Measurements from ENCODE around the gene PPIB. TPM values are rescaled to one million over a fixed set of nuclear protein-coding genes. Genes with fewer than 3 reads are reported as not detected.

The PPIB gene
- total and polyA plus RNA-seq, 8 donors: 116 to 582 (median 268) TPM

DNA sequence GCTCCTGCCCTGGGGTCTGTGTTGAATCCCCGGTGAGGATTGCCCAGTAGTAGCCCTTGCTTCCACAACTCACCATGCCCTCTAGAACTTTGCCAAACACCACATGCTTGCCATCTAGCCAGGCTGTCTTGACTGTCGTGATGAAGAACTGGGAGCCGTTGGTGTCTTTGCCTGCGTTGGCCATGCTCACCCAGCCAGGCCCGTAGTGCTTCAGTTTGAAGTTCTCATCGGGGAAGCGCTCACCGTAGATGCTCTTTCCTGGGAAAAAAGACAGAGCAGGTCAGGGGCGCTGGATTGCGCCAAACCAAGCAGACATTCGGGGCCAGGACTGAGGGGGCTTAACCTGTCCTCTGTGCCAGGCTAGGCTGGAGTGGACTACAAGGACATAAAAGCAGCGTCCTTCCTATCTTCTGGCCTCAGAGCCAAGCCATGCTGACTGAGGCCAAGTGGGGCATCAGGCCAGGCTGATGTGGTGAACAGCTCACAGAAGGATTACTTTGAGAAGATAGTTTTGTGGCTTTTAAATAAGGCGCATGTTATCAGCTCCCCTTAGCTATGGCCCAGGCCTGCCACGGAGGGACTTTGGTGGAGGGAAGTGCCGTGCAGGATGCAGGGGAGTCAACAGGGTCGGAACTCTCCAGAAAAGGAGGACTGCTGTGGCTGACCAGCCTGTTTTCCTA lies 6.0 kb downstream of the PPIB start:
- DNase-seq: no peak
- Histone ChIP-seq H3K36me3 (peaks cover 63 to 80% (median 78%) of the 10 kb centered on the region in 4 donors), H3K27me3 (peaks cover 0 to 16% (median 13%) of the 10 kb centered on the region in 3 donors), H3K4me3 (no peak overlapping the region), H3K27ac (no peak overlapping the region), H3K9me3 (no peaks in the 10 kb centered on the region), H3K4me1 (peaks cover 40 to 72% (median 62%) of the 10 kb centered on the region in 4 donors)
- TF ChIP-seq POLR2A (IDR thresholded peaks at IDR 0.05): no peak
- no peak for TF ChIP-seq POLR2AphosphoS5 (IDR thresholded peaks at IDR 0.05)
- no peak for TF ChIP-seq EP300 (IDR thresholded peaks at IDR 0.05)
- TF ChIP-seq, protein P1, sequence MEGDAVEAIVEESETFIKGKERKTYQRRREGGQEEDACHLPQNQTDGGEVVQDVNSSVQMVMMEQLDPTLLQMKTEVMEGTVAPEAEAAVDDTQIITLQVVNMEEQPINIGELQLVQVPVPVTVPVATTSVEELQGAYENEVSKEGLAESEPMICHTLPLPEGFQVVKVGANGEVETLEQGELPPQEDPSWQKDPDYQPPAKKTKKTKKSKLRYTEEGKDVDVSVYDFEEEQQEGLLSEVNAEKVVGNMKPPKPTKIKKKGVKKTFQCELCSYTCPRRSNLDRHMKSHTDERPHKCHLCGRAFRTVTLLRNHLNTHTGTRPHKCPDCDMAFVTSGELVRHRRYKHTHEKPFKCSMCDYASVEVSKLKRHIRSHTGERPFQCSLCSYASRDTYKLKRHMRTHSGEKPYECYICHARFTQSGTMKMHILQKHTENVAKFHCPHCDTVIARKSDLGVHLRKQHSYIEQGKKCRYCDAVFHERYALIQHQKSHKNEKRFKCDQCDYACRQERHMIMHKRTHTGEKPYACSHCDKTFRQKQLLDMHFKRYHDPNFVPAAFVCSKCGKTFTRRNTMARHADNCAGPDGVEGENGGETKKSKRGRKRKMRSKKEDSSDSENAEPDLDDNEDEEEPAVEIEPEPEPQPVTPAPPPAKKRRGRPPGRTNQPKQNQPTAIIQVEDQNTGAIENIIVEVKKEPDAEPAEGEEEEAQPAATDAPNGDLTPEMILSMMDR (IDR thresholded peaks at IDR 0.05): no peak
- intact Hi-C loops (cut with DNase I; ENCODE audit: low total_unique reads): loop anchor here (10.0 kb wide), 1 partner anchor 62 kb away; the partner anchor contains the start of genes CIAO2A and SNX1
- 78 to 89% (median 81%) methylated on average over 9 to 16 of the region's 16 CpGs for WGBS, 5 donors

DNA sequence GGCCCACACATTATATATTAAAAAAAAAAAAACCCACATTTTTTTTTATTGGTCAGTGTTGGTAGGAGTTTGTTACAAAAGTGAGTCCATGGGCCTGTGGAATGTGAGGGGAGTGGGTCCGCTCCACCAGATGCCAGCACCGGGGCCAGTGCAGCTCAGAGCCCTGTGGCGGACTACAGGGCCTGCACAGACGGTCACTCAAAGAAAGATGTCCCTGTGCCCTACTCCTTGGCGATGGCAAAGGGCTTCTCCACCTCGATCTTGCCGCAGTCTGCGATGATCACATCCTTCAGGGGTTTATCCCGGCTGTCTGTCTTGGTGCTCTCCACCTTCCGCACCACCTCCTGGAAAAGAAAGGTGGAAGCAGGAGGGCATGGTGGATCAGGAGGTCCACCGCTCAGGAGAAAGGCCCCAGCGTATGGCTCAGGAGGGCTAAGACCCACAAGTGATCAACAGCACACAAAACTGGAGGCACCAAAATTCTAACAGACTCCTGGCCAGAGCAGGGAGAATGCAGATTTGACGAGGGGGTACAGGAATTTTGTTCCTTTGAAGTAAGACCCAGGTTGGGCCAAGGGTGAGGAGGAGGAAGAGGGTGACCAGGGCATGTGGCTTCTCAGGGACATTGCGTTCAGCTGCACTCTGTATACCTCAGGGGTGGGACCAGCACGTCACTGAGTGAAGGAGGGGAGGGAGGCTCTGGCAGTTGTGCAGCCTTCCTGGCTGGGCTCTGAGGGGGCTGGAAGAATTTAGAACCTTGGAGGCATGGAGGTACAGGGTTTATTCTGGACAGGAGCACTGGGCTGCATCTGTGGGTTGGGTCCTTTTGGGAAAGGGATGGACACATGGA lies 6.8 kb downstream of the PPIB start:
- no peak overlapping the region for H3K27ac ChIP-seq
- no peak for DNase-seq
- 83 to 89% (median 85%) methylated on average over 15 of the region's 15 CpGs for WGBS, 5 donors
- H3K4me3 ChIP-seq: no peak overlapping the region
- H3K4me1 ChIP-seq: peaks cover 40 to 72% (median 62%) of the 10 kb centered on the region in 4 donors
- H3K36me3 ChIP-seq: peaks cover 59 to 73% (median 72%) of the 10 kb centered on the region in 4 donors
- no peaks in the 10 kb centered on the region for H3K9me3 ChIP-seq
- TF ChIP-seq POLR2AphosphoS5 (IDR thresholded peaks at IDR 0.05): no peak
- TF ChIP-seq, protein P1 (IDR thresholded peaks at IDR 0.05): no peak
- TF ChIP-seq POLR2A (IDR thresholded peaks at IDR 0.05): no peak
- TF ChIP-seq EP300 (IDR thresholded peaks at IDR 0.05): no peak
- intact Hi-C loops (cut with DNase I; ENCODE audit: low total_unique reads): loop anchor here (10.0 kb wide), 1 partner anchor 61 kb away; the partner anchor contains the start of genes CIAO2A and SNX1
- peaks cover 0 to 24% (median 20%) of the 10 kb centered on the region in 3 donors for H3K27me3 ChIP-seq

DNA sequence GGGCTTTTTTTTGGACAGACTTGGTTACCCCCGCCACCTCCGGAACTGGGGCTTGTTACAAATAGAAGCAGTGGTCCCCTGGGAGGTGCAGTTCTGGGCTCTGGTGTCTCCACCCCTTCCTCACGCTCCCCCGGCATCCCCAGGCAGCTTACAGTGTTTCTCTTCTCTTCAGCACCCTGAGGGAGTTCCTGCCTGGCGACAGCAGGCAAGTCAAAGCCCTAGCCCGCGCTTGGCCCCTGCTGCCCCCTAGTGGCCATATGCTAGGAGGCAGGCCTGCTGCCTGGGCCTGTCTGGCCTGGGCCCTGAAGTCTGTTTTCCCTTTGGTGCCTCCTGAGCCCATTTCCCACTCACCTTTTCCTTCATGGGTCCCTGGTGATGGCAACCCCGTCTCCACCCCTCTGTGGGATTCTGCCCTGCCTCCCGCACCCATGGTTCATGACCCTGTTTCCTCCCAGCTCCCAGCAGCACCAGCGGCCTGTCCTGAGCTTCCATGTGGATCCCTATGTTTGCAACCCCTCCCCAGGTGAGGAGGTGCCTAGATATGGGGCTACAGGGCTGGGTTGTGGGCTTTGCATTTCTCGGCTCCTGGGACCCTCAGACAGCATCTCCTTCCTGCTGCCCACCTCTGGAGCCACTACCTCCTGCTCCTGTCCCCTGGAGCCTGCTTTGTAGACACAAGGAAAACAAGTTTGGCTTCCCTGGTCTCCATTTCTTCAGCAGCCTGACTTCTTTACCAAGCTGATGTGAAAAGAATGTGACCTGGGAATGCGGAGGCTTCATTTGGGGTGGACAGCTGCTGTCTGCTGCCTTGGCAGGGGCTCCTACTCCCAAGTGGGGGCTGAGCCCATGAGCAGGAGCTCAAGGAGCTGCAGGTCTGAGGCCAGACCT lies 9.1 kb downstream of the PPIB start:
- Histone ChIP-seq H3K36me3 (peaks cover 36 to 50% (median 49%) of the 10 kb centered on the region in 4 donors), H3K9me3 (no peaks in the 10 kb centered on the region), H3K4me3 (peak overlapping the region in 1 of 4 donors; percentile 62), H3K27me3 (peaks cover 0 to 28% (median 22%) of the 10 kb centered on the region in 3 donors), H3K27ac (peak overlapping the region in 3 of 5 donors; percentile 33 to 49 (median 43)), H3K4me1 (peaks cover 24 to 52% (median 45%) of the 10 kb centered on the region in 4 donors)
- TF ChIP-seq, protein P1 (IDR thresholded peaks at IDR 0.05): peak in 5 of 7 experiments; percentile 92 to 99 (median 97)
- TF ChIP-seq POLR2AphosphoS5 (IDR thresholded peaks at IDR 0.05) (peak; percentile 38 to 92 (median 38)), POLR2A (IDR thresholded peaks at IDR 0.05) (peak in 1 of 4 donors; percentile 27), EP300 (IDR thresholded peaks at IDR 0.05) (no peak)
- DNase-seq: peak; percentile 94 to 96
- intact Hi-C loops (cut with DNase I; ENCODE audit: low total_unique reads): loop anchor here (10.0 kb wide), 1 partner anchor 59 kb away; the partner anchor contains the start of genes CIAO2A and SNX1
- 10 to 19% (median 15%) methylated on average over 12 of the region's 12 CpGs for WGBS, 5 donors

Measured in stomach (tissue), 9 donors.